Stimulated activated CD8-positive, alpha-beta memory T cell treated with anti-CD3 and anti-CD28 coated beads, Interleukin-4, amount 100 ng/mL, for 1 hour (primary cell): ENCODE data around the gene SELENOW.
"Not testable (repeated sequence)": the region's sequence is repeated elsewhere in the genome, so short reads cannot be mapped to it uniquely, and the experiment has no call there.

Experiments used
- DNase-seq, 2 donors: peaks; one replicate each; pipeline ENCODE4 v3.0.0-alpha.2; 2020; ENCODE audit warnings: low read depth in 2 of 2, low spot score in 1 of 2

Gene SELENOW

DNA sequence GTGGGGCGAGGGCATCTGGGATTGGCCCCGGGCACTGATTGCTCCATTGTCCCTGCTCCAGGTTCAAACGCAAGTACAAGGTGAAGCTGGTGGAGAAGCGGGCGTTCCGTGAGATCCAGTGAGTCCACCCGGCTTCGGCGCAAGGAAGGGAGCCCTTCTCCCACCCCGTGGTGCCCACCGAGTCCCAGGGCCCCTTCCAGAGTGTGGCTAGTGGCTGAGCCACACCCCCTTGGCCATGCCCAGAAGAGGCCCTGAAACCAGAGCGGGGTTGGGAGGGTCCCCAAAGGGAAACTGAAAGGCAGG, 21.9 kb upstream of the SELENOW start:
- DNase-seq: no peak

DNA sequence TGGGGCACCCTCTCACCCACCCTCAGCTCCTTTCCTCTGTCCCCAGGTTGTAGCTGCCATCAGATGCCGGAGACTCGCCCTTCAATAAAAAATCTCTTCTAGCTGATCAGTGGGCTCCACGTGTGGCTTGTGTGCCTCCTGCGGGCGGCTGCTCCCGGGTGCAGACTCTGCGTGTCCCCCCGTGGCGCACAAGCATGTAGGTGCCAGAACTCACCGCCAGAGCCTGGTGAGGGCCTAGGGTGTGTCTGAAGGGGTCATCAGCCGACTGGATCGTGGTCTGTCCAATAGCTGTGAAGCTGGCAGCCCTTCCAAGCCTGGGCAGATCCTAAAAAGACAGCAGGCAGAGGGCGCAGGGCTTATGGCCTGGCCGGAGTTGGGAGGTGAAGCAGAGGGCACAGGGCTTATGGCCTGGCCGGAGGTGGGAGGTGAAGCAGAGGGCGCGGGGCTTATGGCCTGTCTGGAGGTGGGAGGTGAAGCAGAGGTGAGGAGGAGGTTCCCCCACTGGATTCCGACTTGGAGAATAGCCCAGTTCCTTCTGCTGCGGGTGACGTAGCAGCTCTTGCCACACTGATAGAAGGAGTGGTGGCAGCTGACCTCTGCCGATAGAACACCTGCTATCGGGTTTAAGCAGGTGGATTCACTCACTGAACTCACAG, 21.4 kb upstream of the SELENOW start:
- no peak for DNase-seq

DNA sequence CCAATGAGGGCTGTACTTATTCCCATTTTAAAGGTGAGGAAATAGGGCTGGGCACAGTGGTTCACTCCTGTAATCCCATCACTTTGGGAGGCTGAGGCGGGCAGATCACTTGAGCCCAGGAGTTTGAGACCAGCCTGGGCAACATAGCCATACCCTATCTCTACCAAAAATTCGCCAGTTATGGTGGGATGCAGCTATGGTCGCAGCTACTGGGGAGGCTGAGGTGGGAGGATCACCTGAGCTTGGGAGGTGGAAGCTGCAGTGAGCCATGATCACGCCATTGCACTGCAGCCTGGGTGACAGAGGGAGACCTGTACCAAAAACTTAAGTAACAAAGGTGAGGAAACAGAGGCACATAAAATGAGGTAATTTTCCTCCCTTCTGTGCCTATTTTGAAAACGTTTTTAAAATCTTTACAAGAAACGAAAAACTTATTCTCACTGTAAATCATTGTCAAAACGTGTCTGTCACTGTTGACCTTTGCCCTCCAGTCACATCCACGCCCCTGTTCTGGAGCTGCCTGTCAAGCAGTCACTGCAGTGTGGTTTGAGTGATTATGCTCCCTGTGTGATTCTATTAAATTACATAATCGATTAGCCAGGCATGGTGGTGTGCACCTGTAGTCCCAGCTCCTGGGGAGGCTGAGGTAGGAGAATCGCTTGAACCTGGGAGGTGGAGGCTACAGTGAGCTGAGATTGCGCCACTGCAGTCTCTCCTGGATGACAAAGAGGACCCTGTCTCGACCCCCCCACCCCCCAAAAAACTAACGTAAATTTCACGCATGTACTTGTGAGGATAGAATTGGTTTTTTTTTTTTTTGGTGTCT, 20.7 kb upstream of the SELENOW start:
- no peak for DNase-seq

DNA sequence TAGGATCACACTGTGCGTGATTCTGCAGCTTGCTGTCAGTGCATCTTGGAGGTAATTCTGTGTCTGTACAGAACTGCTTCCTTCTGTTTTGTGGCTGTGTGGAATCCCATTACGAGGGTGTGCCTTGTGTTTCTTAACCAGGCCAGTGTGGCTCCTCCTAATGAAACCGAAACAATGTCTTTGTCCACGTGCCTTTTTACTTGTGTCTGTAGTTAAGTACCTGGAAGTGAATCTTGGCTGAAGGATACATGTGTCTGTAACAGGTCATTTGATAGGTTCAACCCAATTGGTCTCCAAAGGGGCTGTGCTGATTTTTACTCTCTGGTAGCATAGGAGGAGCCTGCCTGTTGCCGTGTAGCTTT, 20.1 kb upstream of the SELENOW start:
- DNase-seq: no peak

DNA sequence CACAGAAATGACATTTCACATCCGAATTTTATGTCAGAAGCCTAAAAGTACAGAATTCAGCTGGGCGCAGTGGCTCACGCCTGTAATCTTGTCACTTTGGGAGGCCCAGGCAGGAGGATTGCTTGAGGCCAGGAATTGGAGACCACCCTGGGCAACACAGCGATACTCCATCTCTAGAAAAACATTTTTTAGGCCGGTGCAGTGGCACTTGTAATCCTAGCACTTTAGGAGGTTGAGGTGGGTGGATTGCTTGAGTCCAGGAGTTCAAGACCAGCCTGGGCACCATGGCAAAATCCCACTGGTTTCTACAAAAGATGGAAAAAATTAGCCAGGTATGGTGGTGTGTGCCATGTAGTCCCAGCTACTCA, 17.9 kb upstream of the SELENOW start:
- no peak for DNase-seq

DNA sequence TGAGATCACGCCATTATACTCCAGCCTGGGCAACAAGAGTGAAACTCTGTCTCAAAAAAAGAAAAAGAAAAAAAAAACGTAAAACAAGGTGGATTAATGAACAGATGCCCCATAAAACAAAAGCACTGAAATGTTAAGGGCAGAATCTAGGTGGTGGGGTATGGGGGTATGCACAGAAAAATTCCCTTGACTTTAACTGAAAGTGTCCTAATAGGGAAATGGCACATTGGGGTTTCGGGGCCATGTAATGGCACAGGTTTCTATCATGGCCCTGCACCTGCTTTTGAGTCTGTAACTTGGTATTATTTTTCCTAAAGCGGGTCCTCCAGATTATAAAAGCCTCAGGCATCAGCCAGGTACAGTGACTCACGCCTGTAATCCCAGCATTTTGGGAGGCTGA, 16.9 kb upstream of the SELENOW start:
- no peak for DNase-seq

DNA sequence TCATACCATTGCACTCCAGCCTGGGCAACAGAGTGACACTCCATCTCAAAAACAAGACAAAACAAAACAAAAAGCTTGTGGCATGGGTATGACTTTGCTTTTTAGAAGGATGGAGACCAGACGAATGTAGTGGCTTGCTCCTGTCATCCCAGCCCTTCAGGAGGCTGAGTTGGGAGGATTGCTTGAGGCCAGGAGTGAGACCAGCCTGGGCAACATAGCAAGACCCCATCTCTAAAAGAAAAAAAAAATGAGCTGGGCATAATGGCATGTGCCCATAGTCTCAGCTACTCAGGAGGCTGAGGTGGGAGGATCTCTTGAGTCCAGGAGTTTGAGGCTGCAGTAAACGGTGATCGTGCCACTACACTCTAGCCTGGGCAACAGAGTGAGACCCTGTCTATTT, 16.4 kb upstream of the SELENOW start:
- no peak for DNase-seq

DNA sequence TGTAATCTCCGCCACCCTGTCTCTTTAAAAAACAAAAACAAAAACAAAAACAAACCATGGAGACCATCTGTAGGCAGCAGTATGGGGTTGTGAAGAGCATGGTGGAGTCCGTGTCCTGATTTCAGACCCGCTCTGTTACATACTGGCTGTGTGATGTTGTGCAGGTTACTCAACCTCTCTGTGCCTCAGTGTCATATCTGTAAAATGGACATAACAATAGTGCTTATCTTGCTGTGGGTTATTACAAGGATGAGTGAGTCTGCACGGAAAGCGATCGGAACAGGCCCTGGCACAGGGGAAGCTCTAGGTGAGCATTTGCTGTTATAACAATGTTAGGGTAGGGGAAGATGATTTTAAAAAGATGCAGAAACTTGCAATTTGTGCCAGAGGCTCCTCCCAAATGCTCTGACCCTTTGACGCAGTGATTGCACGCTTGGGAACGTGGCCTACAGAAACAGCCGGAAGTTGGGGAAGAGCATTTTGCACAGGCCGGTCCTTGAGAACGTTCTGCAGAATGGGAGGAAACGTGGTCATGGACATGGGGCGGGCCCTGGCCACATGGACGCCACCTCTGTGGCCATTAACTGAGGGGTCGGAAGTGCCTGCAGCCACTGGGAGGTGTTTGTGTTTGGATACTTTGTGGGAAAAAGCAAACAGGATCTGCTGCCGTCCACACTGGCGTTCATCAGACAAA, 15.7 kb upstream of the SELENOW start:
- DNase-seq: no peak

DNA sequence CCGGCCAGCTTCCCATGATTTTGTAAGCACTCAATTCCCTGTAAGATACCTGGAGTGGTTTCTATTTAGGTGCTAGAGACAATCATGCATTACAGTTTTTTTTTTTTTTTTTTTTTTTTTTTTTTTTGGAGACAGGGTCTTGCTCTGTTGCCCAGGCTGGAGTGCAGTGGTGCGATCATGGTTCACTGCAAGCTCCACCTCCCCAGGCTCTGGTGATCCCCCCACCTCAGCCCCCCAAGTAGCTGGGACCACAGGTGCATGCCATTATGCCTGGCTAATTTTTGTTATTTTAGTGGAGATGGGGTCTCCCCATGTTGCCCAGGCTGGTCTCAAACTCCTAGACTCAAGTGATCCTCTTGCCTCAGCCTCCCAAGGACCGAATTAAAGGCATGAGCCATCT, 13.8 kb upstream of the SELENOW start:
- DNase-seq: not testable (repeated sequence)

DNA sequence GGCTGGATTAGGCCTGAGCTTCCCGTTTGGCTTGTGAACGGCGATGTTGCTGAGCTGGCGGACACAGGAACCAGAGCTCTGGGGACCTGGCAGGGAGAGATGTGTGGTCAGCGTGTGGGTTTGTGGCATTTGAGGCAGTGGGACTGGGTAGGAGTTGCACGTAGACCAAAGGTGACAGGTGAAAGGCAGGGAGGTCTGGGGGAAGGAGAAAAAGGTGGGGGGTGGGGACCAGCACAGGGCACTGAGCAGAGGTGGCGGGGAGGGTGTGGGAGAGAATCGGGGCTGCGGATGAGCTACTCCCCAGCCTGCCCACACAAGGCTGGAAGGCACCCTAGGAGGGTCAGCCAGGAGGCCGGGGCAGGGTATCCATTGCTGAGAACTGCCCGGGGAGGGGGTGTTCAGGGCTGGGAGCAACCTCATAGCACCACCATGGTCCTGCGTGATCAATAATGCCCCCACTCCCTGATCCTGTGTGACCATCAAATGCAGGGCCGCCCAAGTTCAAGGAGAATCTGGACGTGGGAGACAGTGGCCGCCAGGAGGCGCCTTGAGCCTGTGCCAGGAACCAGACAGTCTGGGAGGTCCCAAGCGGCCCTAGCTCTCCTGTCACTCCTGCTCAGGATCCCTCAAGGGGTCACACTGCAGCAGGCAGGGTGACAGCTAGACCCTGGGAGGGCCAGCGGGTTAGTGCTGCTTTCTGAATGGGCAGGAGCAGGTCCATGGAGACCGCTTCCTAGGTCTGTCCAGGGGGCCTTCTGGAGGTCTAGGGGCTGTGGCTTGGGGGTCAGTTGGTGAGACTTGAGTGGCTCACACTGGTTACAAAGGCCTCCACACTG, 12.8 kb upstream of the SELENOW start:
- DNase-seq: no peak

DNA sequence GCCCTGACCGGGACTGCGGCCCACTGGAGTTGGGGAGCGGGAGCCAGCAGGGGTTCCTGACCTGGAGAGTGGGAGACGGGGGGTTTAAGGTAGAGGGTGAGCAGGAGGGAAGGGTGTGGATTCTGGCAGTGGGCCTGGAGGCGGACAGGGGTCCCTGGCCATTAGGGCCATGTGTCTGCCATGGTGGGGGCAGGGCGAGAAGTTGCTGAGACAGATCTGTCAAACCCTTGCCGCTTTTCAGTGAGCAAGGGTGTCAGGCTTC, 12.2 kb upstream of the SELENOW start:
- DNase-seq: no peak

DNA sequence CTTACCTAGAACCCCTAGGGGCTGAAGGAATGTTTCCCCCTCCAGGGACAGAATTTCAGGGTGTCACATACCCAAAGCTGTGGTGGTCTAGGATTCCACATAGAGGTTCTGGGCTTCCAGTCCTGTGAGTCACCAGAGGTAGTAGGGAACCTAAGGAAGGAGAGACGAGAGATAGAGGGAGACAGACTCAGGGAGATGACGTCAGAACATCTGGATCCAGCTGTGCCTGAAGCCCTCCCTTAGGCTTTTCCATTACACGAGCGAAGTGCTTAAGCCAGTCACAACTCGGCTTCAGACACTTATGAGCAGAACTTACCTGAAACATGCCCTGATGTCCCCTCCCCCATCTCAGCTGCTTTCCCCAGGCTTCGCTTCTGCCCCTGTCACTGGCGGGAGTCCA, 11.8 kb upstream of the SELENOW start:
- DNase-seq: no peak

DNA sequence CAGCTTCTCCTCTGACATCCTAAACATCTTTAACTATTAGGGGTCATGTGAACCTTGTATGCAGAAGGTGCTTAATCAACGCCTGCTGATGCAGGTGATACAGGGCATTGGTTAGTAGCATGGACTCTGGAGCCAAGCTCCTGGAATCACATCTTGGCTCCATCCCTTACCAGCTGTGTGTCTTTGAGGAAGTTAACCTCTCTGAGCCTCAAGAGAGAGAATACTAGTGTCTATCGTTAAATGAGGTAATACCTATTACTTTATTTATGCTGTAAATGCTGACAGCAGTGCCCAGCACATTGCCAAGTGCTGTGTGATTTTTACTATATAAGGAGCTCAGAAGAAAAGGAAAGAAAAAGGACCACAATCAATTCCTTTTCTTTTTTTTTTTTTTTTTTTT, 11.2 kb upstream of the SELENOW start:
- DNase-seq: no peak

DNA sequence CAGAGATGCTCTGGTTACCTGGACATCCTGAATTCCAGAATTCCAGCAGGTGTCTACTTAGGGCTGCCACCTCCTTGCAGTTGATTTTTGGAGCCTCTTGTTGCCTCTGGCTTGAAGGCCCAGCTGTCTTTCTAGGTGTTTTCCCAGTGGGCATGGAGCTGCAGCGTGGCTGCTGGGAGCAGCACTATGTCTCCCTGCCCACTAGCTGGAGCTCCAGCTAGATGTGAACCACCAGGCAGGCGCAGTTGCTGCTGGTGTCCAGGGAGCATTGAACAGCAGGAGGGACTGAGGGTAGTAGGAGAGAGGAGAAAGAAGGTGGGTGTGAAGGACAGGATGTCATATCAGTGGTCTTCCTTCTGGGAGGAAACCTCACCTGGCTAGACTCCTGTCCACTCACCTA, 9.9 kb upstream of the SELENOW start:
- no peak for DNase-seq

DNA sequence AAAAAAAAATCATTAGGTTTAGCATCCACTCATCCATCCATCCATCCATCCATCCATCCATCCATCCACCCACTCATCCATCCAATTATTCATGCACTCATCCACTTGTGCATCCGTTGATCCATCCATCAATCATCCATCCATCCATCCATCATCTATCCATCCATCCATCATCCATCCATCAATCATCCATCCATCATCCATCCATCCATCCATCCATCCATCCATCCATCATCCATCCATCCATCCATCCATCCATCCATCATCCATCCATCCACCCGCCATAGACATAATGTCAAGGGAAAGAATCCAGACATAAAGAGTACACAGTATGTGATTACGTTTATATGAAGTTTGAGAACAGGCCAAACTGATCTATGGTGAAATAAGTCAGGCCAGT, 9.0 kb upstream of the SELENOW start:
- DNase-seq: no peak

DNA sequence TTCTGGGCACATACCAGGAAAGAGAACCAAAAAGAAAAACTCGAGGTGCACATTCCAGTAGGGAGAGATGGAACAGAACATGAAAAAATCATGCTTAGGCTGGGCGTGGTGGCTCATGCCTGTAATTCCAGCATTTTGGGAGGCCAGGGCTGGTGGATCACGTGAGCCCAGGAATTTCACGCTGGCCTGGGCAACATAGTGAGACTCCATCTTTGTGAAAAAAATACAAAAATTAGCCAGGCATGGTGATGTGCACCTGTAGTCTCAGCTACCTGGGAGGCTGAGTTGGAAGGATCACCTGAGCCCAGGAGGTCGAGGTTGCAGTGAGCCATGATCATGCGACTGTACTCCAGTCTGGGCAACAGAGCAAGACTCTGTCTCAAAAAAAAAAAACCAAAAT, 7.2 kb upstream of the SELENOW start:
- DNase-seq: not testable (repeated sequence)

DNA sequence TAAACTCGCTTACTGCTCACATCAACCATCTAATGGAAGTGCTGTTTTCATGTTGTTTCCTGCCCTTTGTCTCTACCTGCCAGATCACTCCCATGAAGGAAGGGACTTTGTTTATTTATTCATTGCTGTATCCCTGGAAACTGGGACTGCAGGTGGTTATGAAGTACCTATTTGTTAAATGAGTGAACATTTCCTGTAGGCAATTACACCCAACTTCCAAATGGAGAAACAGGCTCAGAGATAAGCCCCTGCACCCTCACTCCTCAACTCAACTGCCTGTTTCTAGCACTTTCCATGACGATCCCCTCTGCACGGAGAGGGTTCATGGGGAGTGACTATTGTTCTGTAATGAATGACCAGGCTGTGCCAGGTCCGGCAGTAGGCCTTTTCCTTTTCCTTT, 1.9 kb upstream of the SELENOW start:
- no peak for DNase-seq

DNA sequence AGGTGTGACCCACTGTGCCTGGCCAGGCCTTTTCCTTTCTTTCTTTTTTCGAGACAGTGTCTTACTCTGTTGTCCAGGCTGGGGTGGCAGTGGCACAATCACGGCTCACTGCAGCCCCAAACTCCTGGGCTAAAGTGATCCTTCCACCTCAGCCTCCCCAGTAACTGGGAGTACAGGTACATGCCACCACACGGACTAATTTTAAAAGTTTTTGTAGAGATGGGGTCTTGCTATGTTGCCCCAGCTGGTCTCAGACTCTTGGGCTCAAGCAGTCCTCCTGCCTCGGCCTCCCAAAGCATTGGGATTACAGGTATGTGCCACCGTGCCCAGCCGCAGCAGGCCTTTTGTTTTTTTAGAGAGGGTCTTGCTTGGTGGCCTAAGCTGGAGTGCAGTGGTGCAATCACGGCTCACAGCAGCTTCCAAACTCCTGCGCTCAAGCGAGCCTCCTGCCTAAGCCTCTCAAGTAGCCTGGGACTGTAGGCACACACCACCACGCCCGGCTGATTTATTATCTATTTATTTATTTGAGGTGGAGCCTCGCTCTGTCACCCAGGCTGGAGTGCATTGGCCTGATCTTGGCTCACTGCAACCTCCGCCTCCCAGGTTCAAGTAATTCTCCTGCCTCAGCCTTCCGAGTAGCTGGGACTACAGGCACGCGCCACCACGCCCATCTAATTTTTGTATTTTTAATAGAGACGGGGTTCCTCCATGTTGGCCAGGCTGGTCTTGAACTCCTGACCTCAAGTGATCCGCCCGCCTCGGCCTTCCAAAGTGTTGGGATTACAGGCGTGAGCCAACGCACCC, 1.1 kb upstream of the SELENOW start:
- not testable (repeated sequence) for DNase-seq

DNA sequence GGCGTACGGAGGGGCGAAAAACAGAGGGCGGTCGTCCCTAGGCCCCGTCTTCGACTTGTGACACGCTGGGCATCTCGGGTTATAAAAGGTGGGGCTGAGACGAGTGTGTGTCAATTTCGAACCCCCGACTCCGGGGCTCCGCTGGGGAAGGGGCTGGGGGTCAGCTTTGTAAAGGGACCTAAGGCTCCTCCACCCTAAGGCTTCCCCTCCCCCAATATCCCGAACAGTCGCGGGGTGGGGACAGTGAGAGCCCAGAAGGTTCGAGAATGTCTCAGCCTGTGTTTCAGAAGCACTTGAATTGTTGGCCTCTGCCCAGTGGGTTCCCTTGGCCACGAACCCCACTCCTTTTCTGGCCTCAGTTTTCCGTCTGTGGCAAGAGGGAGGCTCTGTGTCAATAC, 450 bp downstream of the SELENOW start:
- DNase-seq: no peak

DNA sequence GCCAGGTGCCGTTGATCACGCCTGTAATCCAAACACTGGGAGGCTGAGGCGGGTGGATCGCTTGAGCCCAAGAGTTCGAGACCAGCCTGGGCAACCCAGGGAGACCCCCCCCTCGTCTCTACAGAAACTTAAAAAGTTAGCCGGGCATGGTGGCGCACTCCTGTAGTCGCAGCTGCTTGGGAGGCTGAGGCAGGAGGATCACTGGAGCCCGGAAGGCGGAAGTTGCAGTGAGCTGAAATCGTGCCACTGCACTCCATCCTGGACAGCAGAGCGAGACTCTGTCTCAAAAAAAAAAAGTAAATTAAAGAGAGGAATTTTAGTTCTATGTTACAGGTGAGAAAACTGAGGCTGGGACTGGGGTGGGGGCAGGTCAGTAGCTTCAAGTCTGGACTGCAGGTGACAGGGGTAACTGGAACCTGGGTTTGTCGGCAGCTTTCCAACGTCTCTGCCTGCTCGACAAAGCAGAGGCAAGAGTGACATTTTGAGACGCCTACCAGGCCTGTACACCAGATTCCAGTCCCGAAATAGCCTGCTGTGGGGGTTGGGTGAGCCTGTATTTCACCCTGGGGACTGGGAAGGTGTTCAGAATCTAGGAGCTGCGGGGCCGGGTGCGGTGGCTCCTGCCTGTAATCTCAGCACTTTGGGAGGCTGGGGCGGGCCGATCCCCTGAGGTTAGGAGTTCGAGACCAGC, 1.2 kb downstream of the SELENOW start:
- no peak for DNase-seq

DNA sequence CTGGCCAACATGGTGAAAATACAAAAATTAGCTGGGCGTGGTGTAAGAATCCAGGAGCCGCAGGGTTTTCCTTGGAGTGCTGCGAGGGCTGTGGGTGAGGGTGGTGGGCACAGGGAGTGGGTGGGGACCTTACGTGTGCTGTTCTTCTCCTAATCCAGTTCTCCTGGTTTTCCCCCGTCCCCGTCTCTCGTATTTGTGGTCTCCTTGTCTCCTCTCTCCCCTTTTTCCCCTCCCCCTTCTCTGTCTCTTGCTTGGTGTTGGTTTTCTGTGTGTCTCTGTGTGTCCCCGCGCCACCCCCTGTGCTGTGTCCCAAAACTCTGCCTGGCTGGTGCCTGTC, 1.7 kb downstream of the SELENOW start:
- no peak for DNase-seq
